HG03432 (cell line): Measurements from ENCODE around the gene NUP210.
A peak's percentile ranks its signal among the peaks of the same experiment; 100 is the strongest.
"Not testable (repeated sequence)": the region's sequence is repeated elsewhere in the genome, so short reads cannot be mapped to it uniquely, and the experiment has no call there.

Source experiments
- ATAC-seq: cut with Tn5 transposase; IDR thresholded peaks from one replicate; pipeline ENCODE4 v1.9.1; 2021; ENCODE audit warnings: mild to moderate bottlenecking, moderate library complexity; ENCODE audit not compliant: unreplicated experiment

NUP210 gene

GRCh38 chr3:13430411-13430875 lies 10.3 kb upstream of the NUP210 start:
- not testable (repeated sequence) for ATAC-seq

- no peak for ATAC-seq
Observed at GRCh38 chr3:13429631-13430291, 9.6 kb upstream of the NUP210 start.

GRCh38 chr3:13428678-13429077 lies 8.6 kb upstream of the NUP210 start:
- ATAC-seq = not testable (repeated sequence)

GRCh38 chr3:13427662-13428603 lies 7.8 kb upstream of the NUP210 start:
- no peak for ATAC-seq

- ATAC-seq = no peak
Observed at GRCh38 chr3:13426591-13426990, 6.5 kb upstream of the NUP210 start.

GRCh38 chr3:13425689-13426088 lies 5.6 kb upstream of the NUP210 start:
- no peak for ATAC-seq

- ATAC-seq = no peak
Observed at GRCh38 chr3:13424865-13425617, 4.9 kb upstream of the NUP210 start.

GRCh38 chr3:13424141-13424844 lies 4.2 kb upstream of the NUP210 start:
- ATAC-seq = no peak

GRCh38 chr3:13420831-13421765 lies 976 bp upstream of the NUP210 start:
- ATAC-seq = peak; percentile 33

- peak; percentile 49 for ATAC-seq
Observed at GRCh38 chr3:13419505-13420044, 547 bp downstream of the NUP210 start.

- no peak for ATAC-seq
Observed at GRCh38 chr3:13417166-13417947, 2.8 kb downstream of the NUP210 start.

- no peak for ATAC-seq
Observed at GRCh38 chr3:13415997-13416793, 3.9 kb downstream of the NUP210 start.

GRCh38 chr3:13415236-13415986 lies 4.7 kb downstream of the NUP210 start:
- no peak for ATAC-seq

GRCh38 chr3:13414040-13414729 lies 5.9 kb downstream of the NUP210 start:
- peak; percentile 91 for ATAC-seq

- ATAC-seq = no peak
Observed at GRCh38 chr3:13411186-13411860, 8.8 kb downstream of the NUP210 start.

- ATAC-seq = no peak
Observed at GRCh38 chr3:13408890-13409289, 11.2 kb downstream of the NUP210 start.
